K562 (cell line): ENCODE measurements around the gene SNX27. TPM values are rescaled to one million over a fixed set of nuclear protein-coding genes. Genes with fewer than 3 reads are reported as not detected.
A peak's percentile ranks its signal among the peaks of the same experiment; 100 is the strongest.

Experiments
- MTA3 ChIP-seq: fragments of 450-650 bp; formaldehyde crosslinking; IDR thresholded peaks from 2 replicates; pipeline ENCODE4 v1.6.1; 2017; ENCODE audit warnings: mild to moderate bottlenecking, borderline replicate concordance
- NFE2 ChIP-seq: IDR thresholded peaks from 2 replicates; pipeline ENCODE4 v1.6.1; 2014; ENCODE audit warnings: antibody characterized with exemption, low read depth
- PHF8 ChIP-seq: fragments of 200-600 bp; sonication (generic); IDR thresholded peaks from 2 replicates; pipeline ENCODE4 v1.6.1; 2012; ENCODE audit warnings: mixed run types, mild to moderate bottlenecking, inconsistent platforms, low read length, moderate library complexity, borderline replicate concordance
- RBM25 ChIP-seq: fragments of 200-400 bp; formaldehyde crosslinking; IDR thresholded peaks from 2 replicates; pipeline ENCODE4 v1.6.1; 2018; ENCODE audit warnings: low read length, low read depth, moderate library complexity; ENCODE audit not compliant: severe bottlenecking
- SMAD3 ChIP-seq: fragments of 450-650 bp; formaldehyde crosslinking; conservative IDR thresholded peaks from 2 replicates; pipeline ENCODE4 v1.4.0; 2020; ENCODE audit warnings: mild to moderate bottlenecking
- TEAD4 ChIP-seq, 2 experiments: sonication (generic) in 1 of 2; formaldehyde crosslinking in 1 of 2; IDR thresholded peaks; 2 replicates each; pipeline versions ENCODE4 v1.6.1 to v1.8.0; 2012 to 2022; ENCODE audit warnings: borderline replicate concordance in 1 of 2, inconsistent platforms in 1 of 2, low read length in 1 of 2, mild to moderate bottlenecking in 1 of 2, missing genetic modification reagents in 1 of 2
- WHSC1 ChIP-seq: IDR thresholded peaks from one replicate; pipeline ENCODE4 v1.6.1; 2012; ENCODE audit warnings: low read length, control low read depth, inconsistent platforms
- ZBTB11 ChIP-seq, 3 experiments: fragments of 200-800 bp in 1 of 3; fragments of 250-450 bp in 1 of 3; fragments of 450-650 bp in 1 of 3; sonication (Bioruptor Pico) in 1 of 3; sonication (Bioruptor generic) in 1 of 3; formaldehyde crosslinking in 1 of 3; IDR thresholded peaks; 2 replicates each; pipeline versions ENCODE4 v1.6.1 to v1.8.0; 2016 to 2022; ENCODE audit warnings: mild to moderate bottlenecking in 2 of 3, missing genetic modification characterization in 2 of 3, missing compliant biosample characterization in 1 of 3, moderate library complexity in 1 of 3
- ZFX ChIP-seq: sonication (generic); formaldehyde crosslinking; IDR thresholded peaks from 2 replicates; pipeline ENCODE4 v1.8.0; 2022; ENCODE audit warnings: mild to moderate bottlenecking, missing genetic modification reagents, moderate library complexity
- ZNF282 ChIP-seq: sonication (generic); formaldehyde crosslinking; IDR thresholded peaks from 2 replicates; pipeline ENCODE4 v1.8.1; 2023; ENCODE audit warnings: missing genetic modification reagents
- ZNF407 ChIP-seq: fragments of 450-650 bp; IDR thresholded peaks from 2 replicates; pipeline ENCODE4 v1.6.1; 2016; ENCODE audit warnings: low read depth
- polyA plus RNA-seq, 8 experiments: library from polyadenylated mRNA; depleted of rRNA in 4 of 8; stranded (reverse) in 5 of 8; unstranded in 3 of 8; fragments of >200 nt; fragmentation: Nextera tagmentation in 2 of 8; fragmentation: Illumina TruSeq in 1 of 8; extraction: Ambion mirVana in 2 of 8; extraction: Trizol in 1 of 8; gene quantifications; 2 replicates each; pipeline versions ENCODE4 v1.2.1 to v1.2.3, GENCODE V29; 2011 to 2014; ENCODE audit warnings: inconsistent platforms in 1 of 8, missing spikeins in 1 of 8
- total RNA-seq, 7 experiments: library from RNA; depleted of rRNA in 6 of 7; stranded (reverse); fragments of >200 nt in 6 of 7; fragmentation: Illumina TruSeq in 2 of 7; extraction: Trizol in 2 of 7; gene quantifications; 2 replicates each; pipeline versions ENCODE4 v1.2.1 to v1.2.3, GENCODE V29; 2011 to 2021; ENCODE audit warnings: low replicate concordance in 1 of 7

SNX27 gene
- total and polyA plus RNA-seq, 9 of the 15 experiments (the other 6 are each of a cell fraction or from before 2014, with no cell fraction given): 4.5 to 18.7 (median 10.1) TPM

GRCh38 chr1:151714820-151715725 is 103.2 kb downstream of the SNX27 start (continued):
- TF ChIP-seq ZBTB11 (CRISPR knock-in tag; IDR thresholded peaks at IDR 0.05) (peak in 1 of 3 experiments; percentile 62; a peak in 1 of 6 replicates), NFE2 (no peak), TEAD4 (IDR thresholded peaks at IDR 0.05; ENCODE audit: low read length) (peak; percentile 88), TEAD4 (CRISPR knock-in tag; IDR thresholded peaks at IDR 0.05; ENCODE audit: borderline replicate concordance) (no peak), SMAD3 (CRISPR knock-in tag) (0 out of 2 replicates have a peak, but pooled peaks have one; percentile 26), MTA3 (0 out of 2 replicates have a peak, but pooled peaks have one; percentile 30), ZNF407 (no peak), PHF8 (no peak), WHSC1 (no peak), ZNF282 (CRISPR knock-in tag) (no peak), ZFX (CRISPR knock-in tag) (no peak), RBM25 (no peak)
